Peyer's patch (tissue), 4 donors: ENCODE measurements around the gene HJURP. TPM values are rescaled to one million over a fixed set of nuclear protein-coding genes. Genes with fewer than 3 reads are reported as not detected.
A peak's percentile ranks its signal among the peaks of the same experiment; 100 is the strongest.

Experiments used
- DNase-seq, 3 donors: peaks; one replicate each; pipeline ENCODE4 v3.0.0-alpha.2; 2017 to 2019
- H3K27ac ChIP-seq, 4 donors: fragments of 200-600 bp; sonication (generic); one replicate each; pipeline ENCODE4 v1.5.1; 2016 to 2019
- H3K27me3 ChIP-seq, 2 donors: fragments of 200-600 bp; sonication (generic); one replicate each; pipeline ENCODE4 v1.5.1; 2019
- H3K36me3 ChIP-seq, 3 donors: fragments of 200-600 bp; sonication (generic); one replicate each; pipeline ENCODE4 v1.5.1; 2016 to 2019
- H3K4me1 ChIP-seq, 4 donors: fragments of 200-600 bp; sonication (generic); one replicate each; pipeline ENCODE4 v1.5.1; 2016 to 2019
- H3K4me3 ChIP-seq, 4 donors: fragments of 200-600 bp; sonication (generic); 1 replicate in 3 of 4; 2 replicates in 1 of 4; pipeline ENCODE4 v1.5.1; 2016 to 2019; ENCODE audit warnings: mild to moderate bottlenecking in 1 of 4
- H3K9me3 ChIP-seq, 4 donors: fragments of 200-600 bp; sonication (generic); one replicate each; pipeline ENCODE4 v1.5.1; 2016 to 2019; ENCODE audit warnings: mild to moderate bottlenecking in 1 of 4
- CTCF ChIP-seq, 6 experiments: fragments of 450-650 bp in 4 of 6; fragments of 200-600 bp in 2 of 6; sonication (generic) in 1 of 6; IDR thresholded peaks; one replicate each; pipeline ENCODE4 v1.5.1; 2017 to 2019; ENCODE audit warnings: antibody characterized with exemption in 6 of 6, mild to moderate bottlenecking in 3 of 6, moderate library complexity in 1 of 6
- POLR2A ChIP-seq, 2 donors: fragments of 450-650 bp; IDR thresholded peaks; one replicate each; pipeline ENCODE4 v1.5.1; 2017; ENCODE audit warnings: antibody characterized with exemption in 2 of 2, mild to moderate bottlenecking in 2 of 2, moderate library complexity in 2 of 2
- total RNA-seq, 4 donors: library from RNA; depleted of rRNA; stranded (reverse); fragments of >200 nt; gene quantifications; one replicate each; pipeline ENCODE4 v1.1.0, GENCODE V29; 2016

The HJURP gene
- total RNA-seq, 4 donors from 2014 or later, result 2.1 to 10.7 (median 6.1) TPM

DNA sequence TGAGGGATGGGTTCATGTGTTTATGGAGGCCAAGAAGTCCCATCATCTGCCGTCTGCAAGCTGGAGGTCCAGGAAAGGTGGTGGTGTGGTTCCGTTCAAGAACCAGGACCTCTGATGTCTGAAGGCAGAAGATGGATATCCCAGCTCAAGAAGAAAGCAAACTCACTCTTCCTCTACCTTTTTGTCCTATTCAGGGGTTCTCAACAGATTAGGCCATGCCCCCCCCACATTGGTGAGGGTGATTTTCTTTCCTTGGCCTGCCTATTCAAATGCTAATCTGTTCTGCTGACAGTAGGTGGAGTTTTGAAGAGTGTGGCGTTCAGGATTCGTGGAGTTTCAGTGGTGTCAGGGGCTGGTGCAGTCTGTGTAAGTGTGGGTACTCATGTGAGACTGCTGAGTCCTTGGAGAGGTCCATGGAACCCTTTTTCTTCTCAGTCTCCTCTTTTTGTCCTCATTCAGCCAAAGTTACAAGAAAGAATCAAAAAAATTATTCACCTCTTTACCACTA, 8.0 kb upstream of the HJURP start:
- Histone ChIP-seq H3K36me3 (no peaks in the 10 kb centered on the region), H3K27me3 (no peaks in the 10 kb centered on the region), H3K4me3 (no peak overlapping the region), H3K4me1 (no peaks in the 10 kb centered on the region), H3K27ac (no peak overlapping the region), H3K9me3 (no peaks in the 10 kb centered on the region)
- no peak for DNase-seq
- no peak for TF ChIP-seq CTCF (IDR thresholded peaks at IDR 0.05)
- TF ChIP-seq POLR2A (IDR thresholded peaks at IDR 0.05), result no peak

DNA sequence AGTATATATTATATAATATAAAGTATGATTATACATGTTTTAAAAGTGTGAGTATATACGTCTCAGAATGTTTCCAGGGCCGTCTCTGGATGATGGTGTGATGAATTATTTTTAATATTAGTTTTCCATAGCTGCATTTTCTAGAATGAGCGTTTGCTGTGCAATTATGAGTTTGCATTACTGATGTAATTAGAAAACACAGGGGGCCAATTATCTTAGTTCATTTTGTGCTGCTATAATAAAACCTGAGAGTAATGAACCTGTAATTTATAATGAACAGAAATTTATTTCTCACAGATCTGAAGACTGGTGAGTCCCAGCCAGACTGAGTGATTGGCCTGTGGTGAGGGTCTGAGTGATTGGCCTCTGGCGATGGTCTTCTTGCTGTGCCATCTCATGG, 4.0 kb upstream of the HJURP start:
- Histone ChIP-seq H3K4me3 (no peak overlapping the region), H3K36me3 (no peaks in the 10 kb centered on the region), H3K27ac (no peak overlapping the region), H3K4me1 (peaks cover 0 to 9% (median 4%) of the 10 kb centered on the region in 4 donors), H3K27me3 (no peaks in the 10 kb centered on the region), H3K9me3 (no peaks in the 10 kb centered on the region)
- DNase-seq, result no peak
- TF ChIP-seq CTCF (IDR thresholded peaks at IDR 0.05), result no peak
- TF ChIP-seq POLR2A (IDR thresholded peaks at IDR 0.05), result no peak

- H3K36me3 ChIP-seq, result no peaks in the 10 kb centered on the region
- no peak overlapping the region for H3K4me3 ChIP-seq
- H3K4me1 ChIP-seq, result peaks cover 0 to 11% (median 4%) of the 10 kb centered on the region in 4 donors
- no peak overlapping the region for H3K27ac ChIP-seq
- DNase-seq, result peak in 2 of 3 donors; percentile 75 to 83
- peak in 4 of 6 experiments; percentile 62 to 68 (median 66) for TF ChIP-seq CTCF (IDR thresholded peaks at IDR 0.05)
- TF ChIP-seq POLR2A (IDR thresholded peaks at IDR 0.05), result no peak
- no peaks in the 10 kb centered on the region for H3K9me3 ChIP-seq
- H3K27me3 ChIP-seq, result no peaks in the 10 kb centered on the region
Measured at GRCh38 chr2:233857511-233858141, 3.3 kb upstream of the HJURP start.

DNA sequence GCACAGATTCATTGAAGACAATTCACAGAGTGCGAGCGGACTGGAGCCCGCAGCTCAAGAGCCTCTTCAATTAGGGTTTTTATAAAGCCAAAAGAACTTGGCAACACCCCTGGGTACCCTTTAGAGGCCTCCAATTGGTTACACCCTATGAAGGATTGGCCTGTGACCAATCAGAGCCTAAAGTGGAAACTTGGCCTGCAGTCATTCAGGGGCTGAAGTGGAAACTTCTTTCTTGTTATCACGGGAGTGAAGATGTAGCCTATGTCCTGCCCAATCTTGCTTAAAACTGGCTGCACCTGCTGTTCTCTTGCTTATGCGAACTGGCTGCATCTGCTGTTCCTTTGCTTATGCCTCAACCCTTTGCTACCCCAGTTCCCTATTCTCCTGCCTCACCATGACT, 1.8 kb upstream of the HJURP start:
- no peaks in the 10 kb centered on the region for H3K9me3 ChIP-seq
- DNase-seq, result no peak
- no peak for TF ChIP-seq CTCF (IDR thresholded peaks at IDR 0.05)
- H3K4me1 ChIP-seq, result peaks cover 0 to 11% (median 4%) of the 10 kb centered on the region in 4 donors
- H3K36me3 ChIP-seq, result no peaks in the 10 kb centered on the region
- H3K4me3 ChIP-seq, result no peak overlapping the region
- no peak overlapping the region for H3K27ac ChIP-seq
- no peaks in the 10 kb centered on the region for H3K27me3 ChIP-seq

DNA sequence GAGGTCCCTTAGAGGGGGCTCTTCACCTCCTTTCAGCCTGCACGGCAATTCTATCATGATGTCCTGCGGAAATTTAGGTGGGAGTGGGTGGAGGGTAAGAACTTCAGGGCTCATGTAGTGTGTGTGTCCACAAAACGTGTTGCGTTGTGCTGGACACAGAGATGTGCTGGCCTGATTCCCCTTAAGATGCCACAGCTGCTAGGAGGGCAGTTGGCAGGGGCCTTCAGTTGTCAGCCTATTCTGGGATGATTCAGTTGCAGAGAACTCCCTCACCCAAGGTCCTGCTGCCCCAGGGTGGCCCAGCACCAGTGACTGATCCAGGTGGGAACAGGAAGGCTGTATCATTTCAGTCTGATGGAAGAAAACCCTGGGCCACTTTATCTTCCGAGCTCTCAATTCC, 1.0 kb upstream of the HJURP start:
- no peak for TF ChIP-seq POLR2A (IDR thresholded peaks at IDR 0.05)
- Histone ChIP-seq H3K4me1 (peaks cover 0 to 11% (median 4%) of the 10 kb centered on the region in 4 donors), H3K9me3 (no peaks in the 10 kb centered on the region), H3K27ac (no peak overlapping the region), H3K36me3 (no peaks in the 10 kb centered on the region), H3K4me3 (no peak overlapping the region), H3K27me3 (no peaks in the 10 kb centered on the region)
- no peak for DNase-seq

DNA sequence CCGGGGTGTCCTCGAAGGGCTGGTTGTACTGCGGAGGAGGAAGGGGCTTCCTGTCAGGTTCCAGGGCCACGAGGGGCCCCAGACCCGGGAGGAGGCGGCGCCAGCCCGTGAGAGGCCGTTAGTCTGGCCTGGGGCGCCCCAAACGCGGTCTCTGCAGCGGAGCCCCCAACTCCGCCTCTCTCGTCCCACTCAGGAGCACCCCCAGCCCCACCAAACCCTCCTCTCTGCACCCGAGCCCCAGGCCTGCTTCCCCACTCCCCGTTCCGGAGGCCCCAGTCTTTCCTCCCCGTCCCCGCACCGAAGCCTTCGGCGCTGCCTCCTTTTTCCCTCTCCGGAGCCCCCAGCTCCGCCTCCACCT, 473 bp downstream of the HJURP start:
- Histone ChIP-seq H3K36me3 (no peaks in the 10 kb centered on the region), H3K4me1 (peaks cover 0 to 11% (median 4%) of the 10 kb centered on the region in 4 donors), H3K27me3 (no peaks in the 10 kb centered on the region), H3K9me3 (no peaks in the 10 kb centered on the region), H3K27ac (peak overlapping the region in 2 of 4 donors; percentile 47 to 56), H3K4me3 (peak overlapping the region; percentile 49 to 82 (median 68))
- no peak for DNase-seq
- TF ChIP-seq CTCF (IDR thresholded peaks at IDR 0.05) (no peak), POLR2A (IDR thresholded peaks at IDR 0.05) (no peak)
